MM.1S (cell line): ENCODE data around the gene DRG1.
A peak's percentile ranks its signal among the peaks of the same experiment; 100 is the strongest.
"Not testable (repeated sequence)": the region's sequence is repeated elsewhere in the genome, so short reads cannot be mapped to it uniquely, and the experiment has no call there.

Source experiments
- DNase-seq: peaks from one replicate; pipeline ENCODE4 v3.0.0-alpha.2; 2015
- H2AFZ ChIP-seq: fragments of 300-600 bp; sonication (generic); 2 replicates; pipeline ENCODE4 v1.6.0; 2016; ENCODE audit warnings: antibody characterized with exemption, low read length
- H3F3A ChIP-seq: fragments of 300-600 bp; sonication (generic); 2 replicates; pipeline ENCODE4 v1.6.1; 2016; ENCODE audit warnings: mild to moderate bottlenecking, antibody characterized with exemption, low read length, moderate library complexity, mixed read lengths; ENCODE audit not compliant: insufficient read depth
- H3K27ac ChIP-seq: fragments of 300-600 bp; sonication (generic); 2 replicates; pipeline ENCODE4 v1.5.1; 2016; ENCODE audit warnings: mild to moderate bottlenecking, low read length
- H3K27me3 ChIP-seq: fragments of 300-600 bp; sonication (generic); replicated peaks from 2 replicates; pipeline ENCODE4 v1.6.0; 2016; ENCODE audit warnings: low read length; ENCODE audit not compliant: insufficient read depth
- H3K36me3 ChIP-seq: fragments of 300-600 bp; sonication (generic); replicated peaks from 2 replicates; pipeline ENCODE4 v1.6.1; 2016; ENCODE audit warnings: mild to moderate bottlenecking, low read length, mixed read lengths; ENCODE audit not compliant: insufficient read depth
- H3K4me1 ChIP-seq: fragments of 300-600 bp; sonication (generic); 2 replicates; pipeline ENCODE4 v1.6.1; 2016; ENCODE audit warnings: low read length, mixed read lengths
- H3K4me2 ChIP-seq: fragments of 300-600 bp; sonication (generic); 2 replicates; pipeline ENCODE4 v1.6.0; 2016; ENCODE audit warnings: low read depth, low read length
- H3K4me3 ChIP-seq: fragments of 300-600 bp; sonication (generic); 2 replicates; pipeline ENCODE4 v1.5.1; 2016; ENCODE audit warnings: low read length, mixed read lengths
- H3K79me2 ChIP-seq: fragments of 300-600 bp; sonication (generic); 2 replicates; pipeline ENCODE4 v1.6.1; 2016; ENCODE audit warnings: mixed run types, low read length, mixed read lengths
- H3K9ac ChIP-seq: fragments of 300-600 bp; sonication (generic); 2 replicates; pipeline ENCODE4 v1.6.1; 2016; ENCODE audit warnings: low read length, mixed read lengths
- H3K9me2 ChIP-seq: fragments of 300-600 bp; sonication (generic); replicated peaks from 2 replicates; pipeline ENCODE4 v1.6.1; 2016; ENCODE audit warnings: mild to moderate bottlenecking, low read length, mixed read lengths; ENCODE audit not compliant: insufficient read depth
- H3K9me3 ChIP-seq: fragments of 300-600 bp; sonication (generic); replicated peaks from 2 replicates; pipeline ENCODE4 v1.6.1; 2016; ENCODE audit warnings: mild to moderate bottlenecking, low read length, mixed read lengths; ENCODE audit not compliant: insufficient read depth
- H4K20me1 ChIP-seq: fragments of 300-600 bp; sonication (generic); 2 replicates; pipeline ENCODE4 v1.6.1; 2016; ENCODE audit warnings: mild to moderate bottlenecking, low read length, moderate library complexity, mixed read lengths; ENCODE audit not compliant: insufficient read depth
- CTCF ChIP-seq: fragments of 300-600 bp; sonication (generic); IDR thresholded peaks from 2 replicates; pipeline ENCODE4 v1.5.1; 2016; ENCODE audit warnings: antibody characterized with exemption, low read length, mixed read lengths
- EZH2 ChIP-seq: fragments of 300-600 bp; sonication (generic); optimal IDR thresholded peaks from 2 replicates; pipeline ENCODE3; 2017; ENCODE audit warnings: low read depth, mild to moderate bottlenecking, antibody characterized with exemption, low read length, mixed read lengths
- EZH2phosphoT487 ChIP-seq: fragments of 300-600 bp; sonication (generic); IDR thresholded peaks from 2 replicates; pipeline ENCODE4 v1.6.1; 2018; ENCODE audit warnings: antibody characterized with exemption, low read length

DRG1 gene

GRCh38 chr22:31378123-31378522, 21.3 kb upstream of the DRG1 start:
- no peaks in the 10 kb centered on the region for H3K9me2 ChIP-seq
- H3F3A ChIP-seq, result no peaks in the 10 kb centered on the region
- no peaks in the 10 kb centered on the region for H3K79me2 ChIP-seq
- H3K36me3 ChIP-seq, result no peaks in the 10 kb centered on the region
- no peak overlapping the region for H3K4me3 ChIP-seq
- no peak overlapping the region for H3K9ac ChIP-seq
- no peaks in the 10 kb centered on the region for H3K27me3 ChIP-seq
- no peak overlapping the region for H3K4me2 ChIP-seq
- no peak overlapping the region for H3K27ac ChIP-seq
- H4K20me1 ChIP-seq, result no peaks in the 10 kb centered on the region
- DNase-seq, result no peak
- H3K4me1 ChIP-seq, result 0 out of 2 replicates have a peak, but pooled peaks cover 4% of the 10 kb centered on the region
- H2AFZ ChIP-seq, result no peak overlapping the region
- TF ChIP-seq EZH2phosphoT487 (no peak), CTCF (no peak), EZH2 (no peak)
- no peaks in the 10 kb centered on the region for H3K9me3 ChIP-seq

- peak; percentile 18 for DNase-seq
- H3K4me2 ChIP-seq, H3K79me2 ChIP-seq, H3K27ac ChIP-seq, H2AFZ ChIP-seq, H3K4me1 ChIP-seq, H3K36me3 ChIP-seq, H3F3A ChIP-seq, H3K4me3 ChIP-seq, H3K9ac ChIP-seq, H3K9me3 ChIP-seq, H3K9me2 ChIP-seq, H4K20me1 ChIP-seq, H3K27me3 ChIP-seq: not testable (repeated sequence)
These were observed 20.8 kb upstream of the DRG1 start for GRCh38 chr22:31378651-31379050.

GRCh38 chr22:31393893-31394292, 5.5 kb upstream of the DRG1 start:
- Histone ChIP-seq H3K27me3 (no peaks in the 10 kb centered on the region), H3K4me1 (no peaks in the 10 kb centered on the region), H3K27ac (no peak overlapping the region), H3K4me3 (no peak overlapping the region), H3F3A (no peaks in the 10 kb centered on the region), H4K20me1 (no peaks in the 10 kb centered on the region), H3K4me2 (no peak overlapping the region), H3K9ac (no peak overlapping the region), H3K9me2 (no peaks in the 10 kb centered on the region), H3K9me3 (no peaks in the 10 kb centered on the region), H2AFZ (no peak overlapping the region), H3K79me2 (no peaks in the 10 kb centered on the region), H3K36me3 (no peaks in the 10 kb centered on the region)
- TF ChIP-seq CTCF, result no peak
- no peak for TF ChIP-seq EZH2
- no peak for TF ChIP-seq EZH2phosphoT487
- DNase-seq, result no peak

- Histone ChIP-seq H3K9me3 (no peaks in the 10 kb centered on the region), H3K27ac (no peak overlapping the region), H3K79me2 (no peaks in the 10 kb centered on the region; the same call in 1 of the 2 replicates), H3K27me3 (no peaks in the 10 kb centered on the region), H3K4me3 (no peak overlapping the region), H3K4me1 (no peaks in the 10 kb centered on the region), H3K36me3 (no peaks in the 10 kb centered on the region), H3K4me2 (no peak overlapping the region), H3K9me2 (no peaks in the 10 kb centered on the region), H3K9ac (no peak overlapping the region), H4K20me1 (no peaks in the 10 kb centered on the region), H2AFZ (no peak overlapping the region), H3F3A (no peaks in the 10 kb centered on the region)
- TF ChIP-seq CTCF (no peak), EZH2phosphoT487 (no peak), EZH2 (no peak)
- no peak for DNase-seq
These were observed 5.1 kb upstream of the DRG1 start for GRCh38 chr22:31394326-31394725.
